GM10847 (cell line): Measurements from ENCODE around the gene ARID1B.

Source experiments
- POLR2A ChIP-seq: IDR thresholded peaks from 2 replicates; pipeline ENCODE4 v1.6.1; 2011; ENCODE audit not compliant: insufficient read length; ENCODE audit errors: extremely low read depth

The ARID1B gene

GRCh38 chr6:156925718-156926607, 148.8 kb downstream of the ARID1B start:
- no peak for TF ChIP-seq POLR2A

GRCh38 chr6:156928126-156928525, 150.9 kb downstream of the ARID1B start:
- no peak for TF ChIP-seq POLR2A

- no peak for TF ChIP-seq POLR2A
Measured at GRCh38 chr6:156928972-156929371, 151.8 kb downstream of the ARID1B start.

- TF ChIP-seq POLR2A: no peak
Measured at GRCh38 chr6:156931283-156931682, 154.1 kb downstream of the ARID1B start.

GRCh38 chr6:156933201-156934068, 156.3 kb downstream of the ARID1B start:
- no peak for TF ChIP-seq POLR2A

GRCh38 chr6:156934069-156934460, 156.9 kb downstream of the ARID1B start:
- TF ChIP-seq POLR2A: no peak

GRCh38 chr6:156935000-156935399, 157.8 kb downstream of the ARID1B start:
- no peak for TF ChIP-seq POLR2A

GRCh38 chr6:156938143-156938542, 161.0 kb downstream of the ARID1B start:
- TF ChIP-seq POLR2A: no peak

GRCh38 chr6:156940221-156940620, 163.0 kb downstream of the ARID1B start:
- no peak for TF ChIP-seq POLR2A

GRCh38 chr6:156942266-156942665, 165.1 kb downstream of the ARID1B start:
- no peak for TF ChIP-seq POLR2A

- TF ChIP-seq POLR2A: no peak
Measured at GRCh38 chr6:156943166-156943565, 166.0 kb downstream of the ARID1B start.

- TF ChIP-seq POLR2A: no peak
Measured at GRCh38 chr6:156943816-156944215, 166.6 kb downstream of the ARID1B start.

GRCh38 chr6:156944412-156944811, 167.2 kb downstream of the ARID1B start:
- no peak for TF ChIP-seq POLR2A

GRCh38 chr6:156946370-156946936, 169.3 kb downstream of the ARID1B start:
- TF ChIP-seq POLR2A: no peak

- TF ChIP-seq POLR2A: no peak
Measured at GRCh38 chr6:156948277-156948676, 171.1 kb downstream of the ARID1B start.

- TF ChIP-seq POLR2A: no peak
Measured at GRCh38 chr6:156948807-156949206, 171.6 kb downstream of the ARID1B start.
